DOHH2 (cell line): Measurements from ENCODE around the gene PDGFC.

Source experiments
- H3F3A ChIP-seq: fragments of 200-600 bp; sonication (generic), shearing (Covaris generic); 2 replicates; pipeline ENCODE4 v1.6.0; 2016; ENCODE audit warnings: antibody characterized with exemption, mild to moderate bottlenecking; ENCODE audit not compliant: control insufficient read depth, insufficient read depth
- H3K27ac ChIP-seq: fragments of 200-600 bp; sonication (generic); 2 replicates; pipeline ENCODE4 v1.5.1; 2014; ENCODE audit warnings: low read depth, mild to moderate bottlenecking, low read length, moderate library complexity
- H3K27me3 ChIP-seq: fragments of 200-600 bp; sonication (generic); 2 replicates; pipeline ENCODE4 v1.6.1; 2014; ENCODE audit warnings: mild to moderate bottlenecking, low read length, mixed read lengths; ENCODE audit not compliant: control insufficient read depth
- H3K36me3 ChIP-seq: fragments of 200-600 bp; sonication (generic); 2 replicates; pipeline ENCODE4 v1.6.1; 2014; ENCODE audit warnings: mild to moderate bottlenecking, low read length, moderate library complexity, mixed read lengths; ENCODE audit not compliant: control insufficient read depth
- H3K4me1 ChIP-seq: fragments of 200-600 bp; sonication (generic); 2 replicates; pipeline ENCODE4 v1.6.1; 2014; ENCODE audit warnings: mild to moderate bottlenecking, low read length, mixed read lengths; ENCODE audit not compliant: control insufficient read depth
- H3K4me2 ChIP-seq: fragments of 200-600 bp; sonication (generic); 2 replicates; pipeline ENCODE4 v1.6.0; 2014; ENCODE audit warnings: mild to moderate bottlenecking, low read length, moderate library complexity
- H3K4me3 ChIP-seq: fragments of 200-600 bp; sonication (generic); 2 replicates; pipeline ENCODE4 v1.5.1; 2014; ENCODE audit warnings: mild to moderate bottlenecking, low read length, mixed read lengths
- H3K79me2 ChIP-seq: fragments of 200-600 bp; sonication (generic); 2 replicates; pipeline ENCODE4 v1.6.1; 2014; ENCODE audit warnings: mild to moderate bottlenecking, low read length, mixed read lengths; ENCODE audit not compliant: control insufficient read depth
- H3K9me2 ChIP-seq: fragments of 200-600 bp; sonication (generic); replicated peaks from 2 replicates; pipeline ENCODE4 v1.6.1; 2014; ENCODE audit warnings: mild to moderate bottlenecking, low read length, mixed read lengths; ENCODE audit not compliant: control insufficient read depth
- H3K9me3 ChIP-seq: fragments of 200-600 bp; sonication (generic); 2 replicates; pipeline ENCODE4 v1.6.1; 2014; ENCODE audit warnings: antibody characterized with exemption, low read length, mixed read lengths; ENCODE audit not compliant: control insufficient read depth, insufficient read depth
- H4K20me1 ChIP-seq: fragments of 200-600 bp; sonication (generic); 2 replicates; pipeline ENCODE4 v1.6.0; 2014; ENCODE audit warnings: low read depth, mild to moderate bottlenecking, antibody characterized with exemption, low read length, moderate library complexity; ENCODE audit not compliant: control insufficient read depth, insufficient read depth
- EZH2phosphoT487 ChIP-seq: fragments of 200-600 bp; sonication (generic); IDR thresholded peaks from 2 replicates; pipeline ENCODE4 v1.6.1; 2017; ENCODE audit warnings: borderline replicate concordance, mild to moderate bottlenecking, antibody characterized with exemption, low read length, moderate library complexity, mixed read lengths
- TF ChIP-seq, protein P1 (sequence below): fragments of 200-600 bp; sonication (generic); IDR thresholded peaks from one replicate; pipeline ENCODE4 v1.5.1; 2014; ENCODE audit warnings: antibody characterized with exemption, mild to moderate bottlenecking, low read depth, low read length; ENCODE audit not compliant: poor library complexity, severe bottlenecking

The PDGFC gene

DNA sequence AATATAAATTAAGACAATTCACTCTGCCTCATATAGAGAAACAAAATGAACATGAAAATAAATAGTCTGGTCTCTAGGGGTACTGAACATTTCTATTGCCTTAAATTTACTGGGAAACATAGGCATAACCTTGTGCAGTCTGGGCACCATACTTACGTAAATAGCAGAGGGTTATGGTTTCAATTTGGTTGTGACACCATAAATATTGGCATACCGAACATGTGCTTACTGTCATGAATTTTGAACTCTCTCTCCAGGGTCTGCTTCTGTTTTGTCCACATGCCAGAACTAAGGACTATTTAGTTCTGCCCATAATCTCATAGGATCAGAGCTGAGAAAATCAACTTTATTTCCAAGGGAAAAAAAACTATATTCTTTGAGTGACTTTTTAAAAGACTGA lies 17.6 kb downstream of the PDGFC start:
- H3K27ac ChIP-seq = no peak overlapping the region
- no peaks in the 10 kb centered on the region for H3K4me1 ChIP-seq
- H3K27me3 ChIP-seq = no peaks in the 10 kb centered on the region
- H3K9me2 ChIP-seq = no peaks in the 10 kb centered on the region
- H3K4me3 ChIP-seq = no peak overlapping the region
- no peaks in the 10 kb centered on the region for H3F3A ChIP-seq
- TF ChIP-seq, protein P1, sequence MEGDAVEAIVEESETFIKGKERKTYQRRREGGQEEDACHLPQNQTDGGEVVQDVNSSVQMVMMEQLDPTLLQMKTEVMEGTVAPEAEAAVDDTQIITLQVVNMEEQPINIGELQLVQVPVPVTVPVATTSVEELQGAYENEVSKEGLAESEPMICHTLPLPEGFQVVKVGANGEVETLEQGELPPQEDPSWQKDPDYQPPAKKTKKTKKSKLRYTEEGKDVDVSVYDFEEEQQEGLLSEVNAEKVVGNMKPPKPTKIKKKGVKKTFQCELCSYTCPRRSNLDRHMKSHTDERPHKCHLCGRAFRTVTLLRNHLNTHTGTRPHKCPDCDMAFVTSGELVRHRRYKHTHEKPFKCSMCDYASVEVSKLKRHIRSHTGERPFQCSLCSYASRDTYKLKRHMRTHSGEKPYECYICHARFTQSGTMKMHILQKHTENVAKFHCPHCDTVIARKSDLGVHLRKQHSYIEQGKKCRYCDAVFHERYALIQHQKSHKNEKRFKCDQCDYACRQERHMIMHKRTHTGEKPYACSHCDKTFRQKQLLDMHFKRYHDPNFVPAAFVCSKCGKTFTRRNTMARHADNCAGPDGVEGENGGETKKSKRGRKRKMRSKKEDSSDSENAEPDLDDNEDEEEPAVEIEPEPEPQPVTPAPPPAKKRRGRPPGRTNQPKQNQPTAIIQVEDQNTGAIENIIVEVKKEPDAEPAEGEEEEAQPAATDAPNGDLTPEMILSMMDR = no peak
- no peak for TF ChIP-seq EZH2phosphoT487
- no peaks in the 10 kb centered on the region for H3K36me3 ChIP-seq
- H4K20me1 ChIP-seq = no peaks in the 10 kb centered on the region
- no peak overlapping the region for H3K4me2 ChIP-seq
- no peaks in the 10 kb centered on the region for H3K9me3 ChIP-seq
- H3K79me2 ChIP-seq = no peaks in the 10 kb centered on the region

DNA sequence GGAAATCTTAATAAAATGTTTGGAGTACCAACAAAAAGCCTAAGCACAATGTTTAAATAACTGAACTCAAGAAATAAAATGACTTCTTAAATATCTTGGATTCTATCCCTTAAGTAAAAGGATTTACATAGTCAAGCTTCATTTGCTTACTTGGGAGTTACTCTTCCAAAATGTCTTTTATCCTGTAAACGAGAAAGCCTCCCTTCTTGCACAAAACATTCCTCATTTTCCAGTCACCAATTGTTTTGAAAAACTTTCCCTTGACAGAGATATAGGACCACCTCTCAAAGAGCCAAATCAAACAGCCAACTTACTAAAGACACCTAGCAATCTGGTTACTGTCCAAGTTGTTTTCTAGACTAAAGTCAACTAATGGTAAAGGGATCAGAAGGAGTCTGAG lies 18.6 kb downstream of the PDGFC start:
- Histone ChIP-seq H3K79me2 (no peaks in the 10 kb centered on the region), H3K36me3 (no peaks in the 10 kb centered on the region), H3K4me2 (no peak overlapping the region), H3K4me3 (no peak overlapping the region), H3K9me3 (no peaks in the 10 kb centered on the region), H4K20me1 (no peaks in the 10 kb centered on the region), H3K27me3 (no peaks in the 10 kb centered on the region), H3K9me2 (no peaks in the 10 kb centered on the region), H3K27ac (no peak overlapping the region), H3F3A (no peaks in the 10 kb centered on the region), H3K4me1 (no peaks in the 10 kb centered on the region)
- TF ChIP-seq, protein P1 = no peak
- TF ChIP-seq EZH2phosphoT487 = no peak

DNA sequence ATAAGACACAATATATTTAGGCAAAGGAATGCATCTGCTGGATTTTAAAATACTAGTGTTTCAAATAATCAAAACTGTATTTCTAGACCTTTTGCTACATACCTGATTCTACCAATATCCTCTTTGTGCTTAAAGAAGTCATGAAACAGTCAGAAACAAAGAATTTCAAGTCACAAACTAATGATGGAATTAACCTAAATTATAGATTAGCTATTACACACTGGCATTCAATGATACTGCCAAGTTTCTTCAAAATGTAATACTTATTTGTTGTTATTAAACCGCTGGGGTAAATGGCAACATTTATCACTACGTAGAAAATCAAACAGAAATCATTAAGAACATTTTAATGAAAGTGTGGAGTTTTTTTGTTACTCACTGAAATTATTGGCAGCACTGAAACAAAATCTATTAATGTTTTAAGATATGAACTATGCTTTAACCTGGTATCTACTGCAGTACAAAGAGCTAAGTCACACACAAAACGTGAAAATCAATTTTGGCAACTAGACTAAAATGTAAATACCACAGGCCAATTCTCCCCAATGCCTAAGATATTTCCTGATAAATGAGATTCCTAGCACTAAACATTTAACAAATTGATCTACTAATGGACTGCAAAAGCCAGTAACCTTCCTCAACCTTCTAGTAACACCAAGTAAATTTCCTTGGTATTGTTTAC lies 19.4 kb downstream of the PDGFC start:
- no peak overlapping the region for H3K27ac ChIP-seq
- H3F3A ChIP-seq = no peaks in the 10 kb centered on the region
- no peak overlapping the region for H3K4me3 ChIP-seq
- H3K4me2 ChIP-seq = no peak overlapping the region
- no peak for TF ChIP-seq EZH2phosphoT487
- TF ChIP-seq, protein P1 = no peak
- no peaks in the 10 kb centered on the region for H3K36me3 ChIP-seq
- H3K9me2 ChIP-seq = no peaks in the 10 kb centered on the region
- no peaks in the 10 kb centered on the region for H3K27me3 ChIP-seq
- no peaks in the 10 kb centered on the region for H3K4me1 ChIP-seq
- no peaks in the 10 kb centered on the region for H3K79me2 ChIP-seq
- H4K20me1 ChIP-seq = no peaks in the 10 kb centered on the region
- no peaks in the 10 kb centered on the region for H3K9me3 ChIP-seq
